Psoas muscle (tissue), 8 donors: ENCODE results near the gene IGDCC3. TPM values are rescaled to one million over a fixed set of nuclear protein-coding genes. Genes with fewer than 3 reads are reported as not detected.

ENCODE experiments used
- ATAC-seq, 4 donors: fragments of 200-7000 bp; cut with Tn5 transposase; one replicate each; pipeline ENCODE4 v1.9.1; 2020; ENCODE audit warnings: moderate library complexity in 3 of 4, mild to moderate bottlenecking in 2 of 4
- DNase-seq, 2 donors: peaks; one replicate each; pipeline ENCODE4 v3.0.0-alpha.2; 2020
- H3K27ac ChIP-seq: fragments of 200-600 bp; one replicate; pipeline ENCODE4 v1.8.0; 2022
- H3K27me3 ChIP-seq, 3 donors: fragments of 200-600 bp in 1 of 3; one replicate each; pipeline versions ENCODE4 v1.6.1 to v1.8.0; 2013 to 2022; ENCODE audit warnings: low read length in 2 of 3, mild to moderate bottlenecking in 2 of 3, moderate library complexity in 1 of 3; ENCODE audit not compliant: insufficient read depth in 3 of 3
- H3K36me3 ChIP-seq, 2 donors: fragments of 200-600 bp in 1 of 2; one replicate each; pipeline versions ENCODE4 v1.6.1 to v1.8.0; 2013 to 2022; ENCODE audit warnings: low read depth in 1 of 2, mild to moderate bottlenecking in 1 of 2, moderate library complexity in 1 of 2; ENCODE audit not compliant: insufficient read depth in 1 of 2
- H3K4me1 ChIP-seq: fragments of 200-600 bp; one replicate; pipeline ENCODE4 v1.8.0; 2022
- H3K4me3 ChIP-seq: fragments of 200-600 bp; one replicate; pipeline ENCODE4 v1.8.0; 2022; ENCODE audit warnings: mild to moderate bottlenecking
- H3K9me3 ChIP-seq: fragments of 200-600 bp; one replicate; pipeline ENCODE4 v1.8.0; 2022
- WGBS, 3 donors: extraction: QIAGEN DNeasy Blood & Tissue Kit; methylation state at CpG; one replicate each; pipeline versions ENCODE4 v1.1.6 to v1.1.7; 2013; 5-methylcytosine and 5-hydroxymethylcytosine counted together
- intact Hi-C, 2 donors: fragments of 100-400 bp; cut with DNase I; formaldehyde crosslinking; loops; one replicate each; pipeline versions ENCODE4 v1.11.0 to v1.14.2; 2022
- polyA plus RNA-seq, 3 donors: library from polyadenylated mRNA; stranded (reverse); fragments of 200-250 nt; gene quantifications; one replicate each; pipeline ENCODE4 v1.2.3, GENCODE V29; 2013
- total RNA-seq, 4 donors: library from RNA; stranded (reverse); fragmentation: NEBNext Ultra II Directional in 2 of 4; extraction: Animal tissue kit (Norgen Biotek cat#: 25700) in 2 of 4; gene quantifications; one replicate each; pipeline versions ENCODE4 v1.2.1 to v1.2.4, GENCODE V29; 2021 to 2023
- TF ChIP-seq, protein P1 (sequence below): fragments of 200-600 bp; IDR thresholded peaks from one replicate; pipeline ENCODE4 v1.8.0; 2022; ENCODE audit warnings: antibody characterized with exemption
- donor health status: healthy with polysubstance abuse.
- donor health status: DM: no; HTN: no; CAD: no; lungs with moderate emphysema.
- donor health status: Bipolar disorder and iron deficiency.
- donor health status: healthy.
- donor health status: DM: yes; HTN: yes; CAD: no.
- donor health status: DM: no; HTN: no; CAD: no.
- donor health status: DM: no; HTN: no; CAD: no.
- donor health status: DM: yes; HTN: yes; CAD: no.

The IGDCC3 gene
- total and polyA plus RNA-seq, 7 donors = not detected

DNA sequence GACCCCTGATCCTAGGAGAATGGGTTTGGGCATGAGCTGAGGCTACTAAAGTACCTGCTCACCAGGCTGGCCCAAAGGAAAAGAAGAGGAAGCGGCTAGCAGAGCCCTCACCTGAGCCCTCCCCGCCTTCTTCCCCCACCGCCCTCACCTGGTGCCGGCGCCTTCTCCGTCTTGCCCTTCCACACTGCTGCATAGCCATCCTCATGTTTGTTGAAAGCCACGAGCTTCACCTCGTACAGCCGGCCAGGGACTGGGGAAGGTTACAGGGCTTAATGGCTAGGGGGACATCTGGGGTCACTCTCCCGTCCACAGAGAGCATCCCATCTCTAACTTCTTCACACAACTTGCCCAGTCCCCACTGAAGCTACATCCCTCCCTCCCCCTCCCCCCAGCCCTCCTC lies 13.9 kb upstream of the IGDCC3 start:
- WGBS, 3 donors = 89 to 90% (median 90%) methylated on average over 9 to 10 of the region's 10 CpGs
- ATAC-seq (no peak), DNase-seq (no peak)
- intact Hi-C loops = no loop called here
- Histone ChIP-seq H3K36me3 (peaks cover 0 to 87% of the 10 kb centered on the region in 2 donors), H3K4me1 (no peaks in the 10 kb centered on the region), H3K9me3 (no peaks in the 10 kb centered on the region), H3K4me3 (no peak overlapping the region), H3K27ac (no peak overlapping the region), H3K27me3 (peaks cover 0 to 5% (median 2%) of the 10 kb centered on the region in 3 donors)
- TF ChIP-seq, protein P1, sequence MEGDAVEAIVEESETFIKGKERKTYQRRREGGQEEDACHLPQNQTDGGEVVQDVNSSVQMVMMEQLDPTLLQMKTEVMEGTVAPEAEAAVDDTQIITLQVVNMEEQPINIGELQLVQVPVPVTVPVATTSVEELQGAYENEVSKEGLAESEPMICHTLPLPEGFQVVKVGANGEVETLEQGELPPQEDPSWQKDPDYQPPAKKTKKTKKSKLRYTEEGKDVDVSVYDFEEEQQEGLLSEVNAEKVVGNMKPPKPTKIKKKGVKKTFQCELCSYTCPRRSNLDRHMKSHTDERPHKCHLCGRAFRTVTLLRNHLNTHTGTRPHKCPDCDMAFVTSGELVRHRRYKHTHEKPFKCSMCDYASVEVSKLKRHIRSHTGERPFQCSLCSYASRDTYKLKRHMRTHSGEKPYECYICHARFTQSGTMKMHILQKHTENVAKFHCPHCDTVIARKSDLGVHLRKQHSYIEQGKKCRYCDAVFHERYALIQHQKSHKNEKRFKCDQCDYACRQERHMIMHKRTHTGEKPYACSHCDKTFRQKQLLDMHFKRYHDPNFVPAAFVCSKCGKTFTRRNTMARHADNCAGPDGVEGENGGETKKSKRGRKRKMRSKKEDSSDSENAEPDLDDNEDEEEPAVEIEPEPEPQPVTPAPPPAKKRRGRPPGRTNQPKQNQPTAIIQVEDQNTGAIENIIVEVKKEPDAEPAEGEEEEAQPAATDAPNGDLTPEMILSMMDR = no peak

DNA sequence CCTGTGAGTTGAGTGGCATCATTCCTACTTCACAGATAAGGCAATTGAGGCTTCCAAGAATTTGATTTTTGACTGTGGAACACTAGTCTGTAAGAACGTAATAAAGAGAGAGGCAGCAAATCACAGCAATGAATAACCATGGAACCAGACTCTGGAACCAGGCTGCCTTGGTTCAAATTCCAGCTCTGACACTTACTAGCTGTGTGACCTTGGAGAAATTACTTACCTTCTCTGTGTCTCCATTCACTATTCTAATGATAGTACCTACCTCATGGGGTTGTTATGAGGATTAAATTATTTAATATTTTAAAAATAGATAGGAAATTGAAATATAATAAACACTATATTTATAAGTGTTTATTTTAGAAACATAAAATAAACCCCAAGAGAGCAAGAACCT lies 12.6 kb upstream of the IGDCC3 start:
- DNase-seq (no peak), ATAC-seq (no peak)
- H3K27me3 ChIP-seq = no peaks in the 10 kb centered on the region
- intact Hi-C loops = no loop called here
- no peaks in the 10 kb centered on the region for H3K9me3 ChIP-seq
- H3K4me3 ChIP-seq = no peak overlapping the region
- no peaks in the 10 kb centered on the region for H3K4me1 ChIP-seq
- 90 to 100% (median 91%) methylated on average over 1 of the region's 1 CpG for WGBS, 3 donors
- TF ChIP-seq, protein P1 = no peak
- H3K36me3 ChIP-seq = peaks cover 0 to 94% of the 10 kb centered on the region in 2 donors
- H3K27ac ChIP-seq = no peak overlapping the region

DNA sequence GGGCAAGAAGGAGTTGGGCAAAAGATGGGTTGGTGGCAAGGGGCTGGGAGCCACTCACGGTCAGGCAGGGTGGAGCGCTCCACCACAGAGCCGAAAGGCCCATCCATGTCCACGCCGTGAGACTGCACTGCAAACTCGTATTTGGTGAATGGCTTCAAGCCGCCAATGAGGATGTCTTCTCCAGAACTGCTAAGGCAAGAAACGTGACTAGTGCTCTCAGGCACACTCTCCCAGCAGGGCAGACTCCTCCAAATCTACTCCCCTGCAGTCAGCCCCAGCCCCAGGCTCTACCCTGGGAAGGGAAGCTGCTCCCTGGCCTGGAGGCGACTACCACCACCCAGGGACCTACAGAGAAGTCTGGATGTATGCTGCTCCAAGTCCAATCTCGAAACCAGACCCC lies 11.4 kb upstream of the IGDCC3 start:
- H3K27ac ChIP-seq = no peak overlapping the region
- H3K36me3 ChIP-seq = peaks cover 0 to 94% of the 10 kb centered on the region in 2 donors
- WGBS, 3 donors = 87 to 89% (median 88%) methylated on average over 10 of the region's 10 CpGs
- TF ChIP-seq, protein P1 = no peak
- ATAC-seq (no peak), DNase-seq (no peak)
- no peaks in the 10 kb centered on the region for H3K9me3 ChIP-seq
- H3K27me3 ChIP-seq = no peaks in the 10 kb centered on the region
- H3K4me1 ChIP-seq = peaks cover 4% of the 10 kb centered on the region
- no peak overlapping the region for H3K4me3 ChIP-seq
- intact Hi-C loops = loop anchor here in 1 of 2 donors (10.0 kb wide), 1 partner anchor 194 kb away; no protein-coding TSS in a partner anchor

DNA sequence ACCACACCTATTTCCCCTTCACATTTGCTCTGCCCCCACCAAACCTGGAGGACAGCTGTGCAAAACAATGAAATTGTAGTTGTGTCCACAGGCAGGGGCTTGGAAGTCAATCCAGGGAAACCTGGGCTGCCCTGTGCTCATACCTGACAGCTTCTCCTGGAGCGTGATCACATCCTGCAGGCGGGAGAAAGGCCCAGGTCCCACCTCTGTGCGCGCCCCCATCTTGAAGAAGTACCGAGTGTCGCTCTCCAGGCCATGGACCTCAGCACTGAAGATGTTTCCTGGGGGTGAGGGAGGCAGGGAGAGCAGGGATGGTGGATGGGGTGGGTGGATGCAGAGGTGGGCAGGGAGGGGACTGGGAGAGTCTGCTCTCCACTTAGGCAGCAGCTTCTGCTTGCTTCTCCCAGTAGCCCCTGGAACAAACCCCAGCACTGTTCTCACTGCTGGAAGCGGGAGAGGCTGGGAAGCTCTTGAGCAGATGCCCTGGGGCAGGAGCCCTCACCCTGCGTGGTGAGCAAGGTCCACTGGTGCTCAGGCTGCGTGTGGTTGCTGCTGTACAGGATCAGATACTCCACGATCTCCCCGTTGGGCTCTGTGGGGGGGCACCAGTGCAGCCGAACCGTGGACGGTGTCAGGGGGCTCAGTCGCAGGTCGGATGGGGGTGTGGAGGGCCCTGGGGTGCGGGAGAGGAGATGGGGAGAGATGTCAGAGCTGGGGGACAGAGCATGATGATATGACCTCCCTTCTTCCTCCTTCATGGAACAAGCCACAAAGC lies 10.7 kb upstream of the IGDCC3 start:
- no peak for ATAC-seq
- intact Hi-C loops = loop anchor here in 1 of 2 donors (10.0 kb wide), 1 partner anchor 194 kb away; no protein-coding TSS in a partner anchor
- Histone ChIP-seq H3K36me3 (peaks cover 0 to 94% of the 10 kb centered on the region in 2 donors), H3K27ac (no peak overlapping the region), H3K9me3 (no peaks in the 10 kb centered on the region), H3K4me1 (peaks cover 4% of the 10 kb centered on the region), H3K4me3 (no peak overlapping the region), H3K27me3 (no peaks in the 10 kb centered on the region)
- no peak for DNase-seq
- TF ChIP-seq, protein P1 = no peak
- WGBS, 3 donors = 83 to 88% (median 88%) methylated on average over 17 of the region's 17 CpGs
